ENCODE measurements around the gene ITGA2.

ITGA2 gene

GRCh38 chr5:53087621-53088121 lies 98.5 kb downstream of the ITGA2 start:
- H3K9me2 ChIP-seq (replicated peaks; ENCODE audit: insufficient read depth, low read length) = no peaks in the 10 kb centered on the region
- H2AFZ ChIP-seq (ENCODE audit: low read depth, low read length, severe bottlenecking) = no peak overlapping the region
- no peak overlapping the region for H3K9ac ChIP-seq (ENCODE audit: low read length)
- no peaks in the 10 kb centered on the region for H4K20me1 ChIP-seq (ENCODE audit: low read depth, low read length)
- no peak overlapping the region for H3K27ac ChIP-seq (ENCODE audit: low read depth, low read length)
- no peak overlapping the region for H3K4me2 ChIP-seq (ENCODE audit: low read depth, low read length, poor library complexity, severe bottlenecking)
- no peaks in the 10 kb centered on the region for H3K36me3 ChIP-seq (ENCODE audit: low read length)
- no peaks in the 10 kb centered on the region for H3F3A ChIP-seq (ENCODE audit: insufficient read depth)
- no peak overlapping the region for H3K4me3 ChIP-seq (ENCODE audit: insufficient read depth, low read length, poor library complexity, severe bottlenecking)
- H3K9me3 ChIP-seq (ENCODE audit: insufficient read depth, low read length) = no peaks in the 10 kb centered on the region
- TF ChIP-seq EZH2phosphoT487 (conservative IDR thresholded peaks at IDR 0.05; ENCODE audit: low read length) (no peak), CTCF (IDR thresholded peaks at IDR 0.05; ENCODE audit: insufficient read depth, low read length, poor library complexity, severe bottlenecking) (no peak)
- no peaks in the 10 kb centered on the region for H3K79me2 ChIP-seq (ENCODE audit: insufficient read depth, low read length)
- H3K27me3 ChIP-seq (ENCODE audit: low read length) = 0 out of 2 replicates have a peak, but pooled peaks cover 3% of the 10 kb centered on the region

- H3K27ac ChIP-seq (ENCODE audit: low read depth, low read length) = no peak overlapping the region
- no peaks in the 10 kb centered on the region for H3K79me2 ChIP-seq (ENCODE audit: insufficient read depth, low read length)
- H3K4me3 ChIP-seq (ENCODE audit: insufficient read depth, low read length, poor library complexity, severe bottlenecking) = no peak overlapping the region
- H3K9me2 ChIP-seq (replicated peaks; ENCODE audit: insufficient read depth, low read length) = no peaks in the 10 kb centered on the region
- H2AFZ ChIP-seq (ENCODE audit: low read depth, low read length, severe bottlenecking) = no peak overlapping the region
- no peak for TF ChIP-seq EZH2phosphoT487 (conservative IDR thresholded peaks at IDR 0.05; ENCODE audit: low read length)
- no peaks in the 10 kb centered on the region for H3F3A ChIP-seq (ENCODE audit: insufficient read depth)
- no peaks in the 10 kb centered on the region for H3K9me3 ChIP-seq (ENCODE audit: insufficient read depth, low read length)
- H4K20me1 ChIP-seq (ENCODE audit: low read depth, low read length) = no peaks in the 10 kb centered on the region
- H3K9ac ChIP-seq (ENCODE audit: low read length) = no peak overlapping the region
- no peaks in the 10 kb centered on the region for H3K36me3 ChIP-seq (ENCODE audit: low read length)
- no peak overlapping the region for H3K4me2 ChIP-seq (ENCODE audit: low read depth, low read length, poor library complexity, severe bottlenecking)
- H3K27me3 ChIP-seq (ENCODE audit: low read length) = 0 out of 2 replicates have a peak, but pooled peaks cover 3% of the 10 kb centered on the region
Observed at GRCh38 chr5:53089481-53089991, 100.4 kb downstream of the ITGA2 start.

GRCh38 chr5:53090229-53090628 lies 101.1 kb downstream of the ITGA2 start:
- Histone ChIP-seq H3K27me3 (ENCODE audit: low read length) (no peaks in the 10 kb centered on the region), H3K4me3 (ENCODE audit: insufficient read depth, low read length, poor library complexity, severe bottlenecking) (no peak overlapping the region), H3F3A (ENCODE audit: insufficient read depth) (no peaks in the 10 kb centered on the region), H3K27ac (ENCODE audit: low read depth, low read length) (no peak overlapping the region), H3K9me3 (ENCODE audit: insufficient read depth, low read length) (no peaks in the 10 kb centered on the region), H3K79me2 (ENCODE audit: insufficient read depth, low read length) (no peaks in the 10 kb centered on the region), H3K36me3 (ENCODE audit: low read length) (no peaks in the 10 kb centered on the region; the same call in 1 of the 2 replicates), H3K4me2 (ENCODE audit: low read depth, low read length, poor library complexity, severe bottlenecking) (no peak overlapping the region), H3K9ac (ENCODE audit: low read length) (no peak overlapping the region), H2AFZ (ENCODE audit: low read depth, low read length, severe bottlenecking) (no peak overlapping the region), H4K20me1 (ENCODE audit: low read depth, low read length) (no peaks in the 10 kb centered on the region), H3K9me2 (replicated peaks; ENCODE audit: insufficient read depth, low read length) (no peaks in the 10 kb centered on the region)
- no peak for TF ChIP-seq EZH2phosphoT487 (conservative IDR thresholded peaks at IDR 0.05; ENCODE audit: low read length)
- TF ChIP-seq CTCF (IDR thresholded peaks at IDR 0.05; ENCODE audit: insufficient read depth, low read length, poor library complexity, severe bottlenecking) = no peak

GRCh38 chr5:53091289-53091688 lies 102.1 kb downstream of the ITGA2 start:
- H3K9me2 ChIP-seq (replicated peaks; ENCODE audit: insufficient read depth, low read length) = no peaks in the 10 kb centered on the region
- H2AFZ ChIP-seq (ENCODE audit: low read depth, low read length, severe bottlenecking) = no peak overlapping the region
- H3K36me3 ChIP-seq (ENCODE audit: low read length) = no peaks in the 10 kb centered on the region; the same call in 1 of the 2 replicates
- H3K27ac ChIP-seq (ENCODE audit: low read depth, low read length) = no peak overlapping the region
- no peak overlapping the region for H3K4me2 ChIP-seq (ENCODE audit: low read depth, low read length, poor library complexity, severe bottlenecking)
- H3K9ac ChIP-seq (ENCODE audit: low read length) = no peak overlapping the region
- H3K79me2 ChIP-seq (ENCODE audit: insufficient read depth, low read length) = no peaks in the 10 kb centered on the region
- no peaks in the 10 kb centered on the region for H3F3A ChIP-seq (ENCODE audit: insufficient read depth)
- no peaks in the 10 kb centered on the region for H3K9me3 ChIP-seq (ENCODE audit: insufficient read depth, low read length)
- TF ChIP-seq CTCF (IDR thresholded peaks at IDR 0.05; ENCODE audit: insufficient read depth, low read length, poor library complexity, severe bottlenecking) (no peak), EZH2phosphoT487 (conservative IDR thresholded peaks at IDR 0.05; ENCODE audit: low read length) (no peak)
- no peak overlapping the region for H3K4me3 ChIP-seq (ENCODE audit: insufficient read depth, low read length, poor library complexity, severe bottlenecking)
- no peaks in the 10 kb centered on the region for H3K27me3 ChIP-seq (ENCODE audit: low read length)
- H4K20me1 ChIP-seq (ENCODE audit: low read depth, low read length) = no peaks in the 10 kb centered on the region
